G401.6 (cell line): ENCODE results near the gene ENPEP.

Experiments used
- FAIRE-seq: peaks from 2 replicates; lab custom pipeline; 2012; peaks lifted over from hg19 to GRCh38; lab: Jason Lieb, UNC

ENPEP gene

DNA sequence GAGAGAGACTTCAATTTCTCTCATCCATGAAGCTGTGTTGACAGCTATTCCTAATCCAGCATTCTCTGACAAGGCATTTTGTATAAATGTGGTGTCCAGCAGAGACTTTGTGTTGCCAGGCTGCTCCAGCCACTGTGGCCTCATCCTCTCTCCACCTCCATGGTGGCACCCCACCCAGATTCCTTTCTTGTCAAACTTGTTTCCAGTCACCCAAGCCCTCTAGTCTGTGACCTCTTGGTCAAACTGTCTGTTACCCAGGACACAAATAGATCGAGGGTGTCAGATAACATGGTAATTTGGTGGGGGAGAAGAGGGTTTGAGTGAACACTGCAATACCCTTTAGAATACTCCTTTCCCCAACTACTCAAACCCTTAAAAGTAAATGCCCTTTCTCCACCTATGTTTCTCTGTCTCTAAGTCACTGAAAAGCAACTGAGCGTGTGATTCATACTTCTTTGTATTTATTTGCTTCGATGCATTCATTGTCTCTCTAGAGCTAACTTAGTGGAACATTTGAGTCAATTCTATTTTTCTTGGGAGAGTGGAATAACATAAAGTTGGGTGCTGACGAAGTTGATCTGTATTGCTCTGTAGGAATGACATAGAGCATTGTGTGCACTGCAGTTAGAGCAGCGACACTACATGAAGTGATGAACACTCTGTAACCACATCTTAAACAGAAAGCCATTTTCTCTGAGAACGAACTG, 133.2 kb downstream of the ENPEP start:
- FAIRE-seq = no peak

- FAIRE-seq = no peak
Observed at GRCh38 chr4:110610620-110610939, 134.6 kb downstream of the ENPEP start.

- FAIRE-seq = no peak
Observed at GRCh38 chr4:110610940-110611831, 135.2 kb downstream of the ENPEP start.

DNA sequence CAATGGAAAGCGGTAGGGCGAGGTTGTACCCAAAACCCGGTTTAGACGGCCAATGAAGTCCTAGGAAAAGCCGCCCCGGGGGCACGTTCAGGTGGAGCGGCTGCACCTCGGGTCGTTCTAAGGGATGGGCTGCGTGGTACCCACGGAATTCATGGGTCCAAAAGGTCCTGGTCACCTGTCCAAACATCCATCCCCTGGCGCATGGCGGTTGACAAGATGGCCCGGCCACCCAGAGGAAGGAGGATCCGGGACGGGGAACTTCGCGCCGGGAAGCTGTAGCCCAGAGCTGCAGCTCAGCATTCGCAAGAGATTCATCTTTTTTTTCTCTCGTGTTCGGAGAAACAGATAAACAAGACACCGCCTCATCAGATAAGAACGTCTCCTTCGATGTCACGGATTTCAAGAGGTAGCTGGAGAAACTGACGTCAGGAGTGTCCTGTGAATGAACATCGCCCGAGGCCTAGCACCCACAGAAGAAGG, 136.1 kb downstream of the ENPEP start:
- no peak for FAIRE-seq

DNA sequence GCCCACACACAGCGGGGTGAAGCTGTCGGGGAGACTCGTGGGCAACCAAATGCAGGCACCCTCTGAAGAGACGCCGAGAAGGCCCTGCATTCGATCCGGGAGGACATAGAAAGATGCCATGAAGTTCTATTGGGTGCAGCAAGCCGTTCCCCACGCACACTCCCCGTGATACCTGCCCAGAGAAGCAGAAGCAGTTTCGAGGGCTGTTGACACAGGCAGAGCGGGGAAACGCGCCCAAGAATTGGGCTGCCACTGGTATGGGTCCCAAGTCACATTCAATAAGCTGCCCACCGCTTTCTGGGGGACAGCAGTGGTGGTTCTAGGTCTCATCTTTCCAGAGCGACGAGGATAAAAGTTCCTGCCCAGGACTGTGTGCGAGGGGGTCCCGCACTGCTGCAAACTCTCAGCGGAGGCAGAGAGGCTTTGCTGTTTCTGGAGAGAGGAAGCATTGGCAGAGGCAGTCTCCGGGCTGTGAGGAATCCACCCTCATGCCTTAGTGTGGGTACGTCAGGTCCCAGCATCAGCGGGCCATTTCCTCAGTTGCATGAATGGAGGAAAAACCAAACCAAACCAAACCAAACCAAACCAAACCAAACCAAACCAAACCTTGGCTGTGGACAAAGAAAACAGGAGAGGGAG, 136.8 kb downstream of the ENPEP start:
- no peak for FAIRE-seq

- no peak for FAIRE-seq
Observed at GRCh38 chr4:110613745-110614144, 137.8 kb downstream of the ENPEP start.

GRCh38 chr4:110614173-110614963, 138.4 kb downstream of the ENPEP start:
- FAIRE-seq = no peak
